GM19023 (cell line): ENCODE results near the gene SNCG.
"Not testable (repeated sequence)": the region's sequence is repeated elsewhere in the genome, so short reads cannot be mapped to it uniquely, and the experiment has no call there.

Experiments used
- ATAC-seq: cut with Tn5 transposase; IDR thresholded peaks from one replicate; pipeline ENCODE4 v1.9.1; 2021; ENCODE audit warnings: mild to moderate bottlenecking, moderate library complexity; ENCODE audit not compliant: unreplicated experiment

Gene SNCG

DNA sequence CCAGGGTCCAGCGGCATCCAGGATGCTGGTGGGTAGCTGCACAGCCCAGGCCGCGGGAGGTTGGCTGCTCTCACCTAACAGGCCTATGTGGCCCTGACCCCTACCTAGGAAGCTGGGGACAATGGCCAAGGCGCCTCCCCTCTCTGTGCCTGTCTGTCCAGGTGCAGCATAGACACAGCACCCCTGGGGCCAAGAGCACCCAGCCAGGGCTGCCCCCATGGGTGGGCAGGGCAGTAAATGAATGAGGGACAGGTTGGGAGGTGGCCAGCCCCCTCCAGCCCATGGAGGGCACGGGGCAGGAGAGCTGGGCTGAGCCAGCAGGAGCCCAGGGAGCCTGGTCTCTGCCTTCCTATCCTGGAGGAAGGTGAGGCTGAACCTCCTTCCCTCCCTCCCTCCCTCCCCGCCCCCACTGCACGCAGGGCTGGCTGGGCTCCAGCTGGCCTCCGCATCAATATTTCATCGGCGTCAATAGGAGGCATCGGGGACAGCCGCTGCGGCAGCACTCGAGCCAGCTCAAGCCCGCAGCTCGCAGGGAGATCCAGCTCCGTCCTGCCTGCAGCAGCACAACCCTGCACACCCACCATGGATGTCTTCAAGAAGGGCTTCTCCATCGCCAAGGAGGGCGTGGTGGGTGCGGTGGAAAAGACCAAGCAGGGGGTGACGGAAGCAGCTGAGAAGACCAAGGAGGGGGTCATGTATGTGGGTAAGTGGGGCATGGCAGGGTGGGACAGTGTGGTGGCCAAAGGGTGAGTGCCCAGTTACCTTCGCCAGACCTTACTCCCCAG, at the start of gene SNCG:
SNCG (plus strand) TSS at position 484 of the 785 bp plus-strand sequence; CDS start at position 583, 99 bp downstream.
- ATAC-seq, result no peak

DNA sequence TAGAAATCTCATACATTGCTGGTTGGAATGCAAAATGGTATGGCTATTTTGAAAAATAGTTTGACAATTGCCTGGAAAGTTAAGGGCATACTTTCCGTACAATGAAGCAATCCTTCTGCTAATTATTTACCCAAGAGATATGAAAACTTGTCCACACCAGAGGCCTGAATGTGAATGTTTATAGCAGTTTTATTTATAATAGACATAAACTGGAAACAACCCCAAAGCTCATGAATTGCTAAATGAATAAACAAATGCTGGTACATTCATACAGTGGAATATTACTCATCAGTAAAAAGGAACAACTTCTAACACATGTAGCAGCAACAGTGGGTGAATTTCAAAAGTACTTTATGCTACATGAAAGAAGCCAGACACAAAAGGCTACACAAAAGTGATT, 43.7 kb upstream of the SNCG start:
- no peak for ATAC-seq

DNA sequence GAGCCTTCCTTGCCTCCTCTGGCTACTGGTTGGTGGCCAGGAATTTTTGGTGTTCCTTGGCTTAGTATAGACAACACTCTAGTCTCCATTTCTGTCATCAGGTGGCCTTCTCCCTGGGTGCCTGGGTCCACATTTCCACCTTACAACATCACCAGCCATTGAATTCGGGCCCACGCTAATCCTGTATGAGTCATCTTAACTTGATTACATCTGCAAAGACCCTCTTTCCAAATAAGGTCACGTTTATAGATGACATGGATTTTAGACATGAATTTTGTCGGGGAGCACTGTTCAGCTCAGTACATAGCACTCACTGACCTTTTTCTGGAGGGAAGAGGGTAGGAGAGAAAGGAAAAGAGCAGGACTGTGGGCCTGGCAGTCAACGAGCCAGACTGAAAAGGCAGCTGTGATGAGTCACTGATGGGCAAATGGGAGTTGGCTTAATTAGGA, 40.4 kb upstream of the SNCG start:
- no peak for ATAC-seq

DNA sequence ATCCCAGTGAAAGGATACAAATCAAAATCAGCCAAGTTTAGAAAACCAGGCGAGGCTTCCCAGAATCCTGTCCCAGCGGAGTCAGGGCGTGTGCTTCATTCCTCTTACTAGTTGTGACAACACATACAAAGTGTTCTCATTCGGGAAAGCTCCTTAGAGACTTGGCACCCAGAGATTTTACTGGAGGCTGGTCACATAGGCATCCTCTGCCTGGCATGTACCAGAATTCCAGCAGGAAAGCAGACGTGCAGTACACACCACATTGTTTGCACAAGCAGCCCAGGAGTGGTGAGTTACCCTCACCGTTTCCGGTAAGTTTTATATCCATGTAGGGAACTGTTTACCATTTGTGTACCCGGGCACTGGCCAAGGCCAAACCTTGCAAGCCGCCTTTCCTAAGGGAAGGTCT, 35.8 kb upstream of the SNCG start:
- no peak for ATAC-seq

DNA sequence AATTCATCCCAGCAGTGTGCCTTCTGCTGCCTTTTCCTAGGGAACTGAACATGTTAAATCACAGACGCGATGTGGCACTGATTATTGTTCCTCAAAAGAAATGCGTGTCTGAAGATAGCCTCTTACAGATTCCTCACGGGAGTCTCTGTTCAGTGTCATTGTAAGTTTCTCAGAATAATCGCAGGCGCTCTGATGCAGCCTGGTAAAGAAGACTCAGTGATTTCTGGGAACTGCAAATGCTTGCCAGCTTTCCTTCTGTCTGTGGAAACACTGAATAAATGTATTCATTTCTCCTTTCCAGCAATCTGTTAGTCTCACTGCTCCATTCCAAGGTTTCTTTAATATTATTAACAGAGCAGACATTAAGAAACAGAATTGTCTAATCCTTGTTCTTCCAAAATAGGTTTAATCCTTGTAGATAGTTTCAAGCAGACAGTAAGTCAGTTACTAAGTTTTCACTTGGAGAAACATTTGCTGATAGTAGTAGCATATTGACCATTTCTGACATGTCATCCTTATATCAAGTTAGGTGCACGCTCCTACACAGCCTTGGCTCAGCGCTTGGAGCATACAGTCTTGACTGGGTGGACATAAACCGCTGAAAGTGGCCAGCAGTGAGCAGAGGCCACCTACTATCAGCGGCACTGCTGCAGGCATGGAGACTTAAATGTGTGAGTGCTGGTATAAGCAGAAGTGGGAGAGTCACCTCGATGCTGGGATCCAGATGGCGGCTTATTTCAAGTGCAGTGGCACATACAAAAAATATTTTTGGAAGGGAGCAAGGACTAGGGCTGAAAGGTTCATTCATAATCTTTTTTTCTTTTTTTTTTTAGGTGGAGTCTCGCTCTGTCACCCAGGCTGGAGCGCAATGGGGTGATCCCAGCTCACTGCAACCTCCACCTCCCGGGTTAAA, 28.7 kb upstream of the SNCG start:
- no peak for ATAC-seq

DNA sequence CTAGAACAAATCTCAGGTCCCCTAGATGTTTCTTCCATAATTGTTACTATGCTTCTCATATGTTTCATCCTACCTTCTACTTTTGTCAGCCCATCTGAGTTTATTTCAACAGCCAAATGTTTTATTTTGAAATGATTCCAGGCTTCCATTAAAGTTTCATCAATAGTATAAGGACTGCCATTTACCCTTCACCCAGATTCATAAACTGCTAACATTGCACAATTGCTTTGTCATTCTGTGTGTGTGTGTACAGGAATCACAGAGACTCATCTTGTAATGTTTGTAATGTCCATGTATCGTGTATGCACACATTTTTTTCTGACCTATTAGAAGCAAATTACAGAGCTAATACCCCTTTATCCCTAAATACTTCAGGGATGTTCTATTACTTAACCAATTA, 26.5 kb upstream of the SNCG start:
- ATAC-seq, result no peak

DNA sequence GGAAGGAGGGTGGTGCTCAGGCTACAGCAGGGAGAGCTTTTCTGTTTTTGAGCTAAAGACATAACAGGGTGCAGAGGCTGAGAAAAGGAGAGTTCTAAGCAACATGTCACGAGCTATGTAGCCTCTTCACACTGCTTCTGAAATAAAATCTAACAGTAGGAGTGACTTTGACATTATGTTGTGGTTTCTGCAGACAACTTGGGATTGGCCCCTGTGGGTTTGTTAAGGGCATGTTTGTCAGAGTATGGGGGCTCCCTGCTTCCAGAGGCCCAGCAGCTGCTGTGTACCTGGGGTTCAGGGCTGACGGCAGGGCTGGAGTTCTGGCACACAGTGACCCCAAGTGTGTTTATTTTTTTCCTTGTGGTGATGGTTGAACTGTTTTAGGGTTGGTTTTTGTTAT, 25.7 kb upstream of the SNCG start:
- no peak for ATAC-seq

DNA sequence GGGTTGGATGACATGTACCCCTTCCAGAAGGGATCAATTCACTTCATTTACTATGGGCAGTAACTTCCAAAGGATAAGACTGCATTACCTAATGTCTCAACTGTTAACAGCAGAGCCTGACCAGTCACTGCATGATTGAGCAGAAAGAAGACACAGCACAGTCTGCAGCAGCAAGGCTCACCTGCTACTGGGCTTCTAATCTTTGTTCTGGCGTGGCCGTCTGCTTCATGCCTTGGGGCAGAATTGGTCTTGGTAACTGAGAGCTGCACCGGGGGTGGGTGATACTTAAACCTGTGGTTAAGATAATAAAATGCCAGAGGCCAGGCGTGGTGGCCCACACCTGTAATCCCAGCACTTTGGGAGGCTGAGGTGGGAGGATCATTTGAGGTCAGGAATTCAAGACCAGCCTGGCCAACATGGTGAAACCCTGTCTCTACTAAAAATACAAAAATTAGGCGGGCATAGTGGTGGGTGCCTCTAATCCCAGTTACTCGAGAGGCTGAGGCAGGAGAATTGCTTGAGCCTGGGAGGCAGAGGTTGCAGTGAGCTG, 24.2 kb upstream of the SNCG start:
- not testable (repeated sequence) for ATAC-seq

DNA sequence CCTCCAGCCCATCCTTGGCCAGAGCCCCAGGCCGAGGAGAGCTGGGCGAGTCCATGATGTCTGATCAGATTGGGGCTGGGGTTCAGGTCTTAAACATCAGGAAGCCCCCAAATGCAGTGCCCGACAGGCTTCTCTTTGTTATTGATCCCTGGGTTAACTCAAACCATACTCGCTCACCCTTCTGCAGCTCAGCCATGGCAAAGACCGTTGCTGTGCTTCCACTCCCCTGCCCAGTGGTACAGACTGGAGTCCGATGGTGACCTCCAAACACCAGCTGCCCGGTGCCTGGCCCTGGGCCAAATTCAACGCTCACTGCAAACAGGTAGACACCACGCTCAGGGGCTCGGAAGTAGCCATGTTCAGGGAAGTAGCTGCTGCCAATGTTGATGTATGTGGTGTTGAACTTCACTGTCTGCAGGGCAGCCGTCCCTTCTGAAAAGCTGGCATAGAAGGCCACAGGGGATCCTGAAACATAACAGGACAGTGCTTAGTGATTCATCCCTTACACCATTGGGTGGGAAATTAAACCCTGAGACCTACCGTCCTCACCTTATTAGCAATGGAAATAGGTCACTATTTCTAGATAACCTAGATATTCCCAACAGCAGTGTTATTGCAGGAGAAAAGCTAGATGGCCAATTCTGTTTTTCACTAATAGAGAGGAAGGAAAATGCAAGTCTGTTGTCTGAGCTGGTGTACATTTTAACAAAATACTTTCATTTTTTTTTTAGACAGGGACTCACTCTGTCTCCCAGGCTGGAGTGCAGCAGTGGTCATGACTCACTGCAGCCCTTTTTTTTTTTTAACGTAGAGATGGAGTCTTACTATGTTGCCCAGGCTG, 21.5 kb upstream of the SNCG start:
- no peak for ATAC-seq

DNA sequence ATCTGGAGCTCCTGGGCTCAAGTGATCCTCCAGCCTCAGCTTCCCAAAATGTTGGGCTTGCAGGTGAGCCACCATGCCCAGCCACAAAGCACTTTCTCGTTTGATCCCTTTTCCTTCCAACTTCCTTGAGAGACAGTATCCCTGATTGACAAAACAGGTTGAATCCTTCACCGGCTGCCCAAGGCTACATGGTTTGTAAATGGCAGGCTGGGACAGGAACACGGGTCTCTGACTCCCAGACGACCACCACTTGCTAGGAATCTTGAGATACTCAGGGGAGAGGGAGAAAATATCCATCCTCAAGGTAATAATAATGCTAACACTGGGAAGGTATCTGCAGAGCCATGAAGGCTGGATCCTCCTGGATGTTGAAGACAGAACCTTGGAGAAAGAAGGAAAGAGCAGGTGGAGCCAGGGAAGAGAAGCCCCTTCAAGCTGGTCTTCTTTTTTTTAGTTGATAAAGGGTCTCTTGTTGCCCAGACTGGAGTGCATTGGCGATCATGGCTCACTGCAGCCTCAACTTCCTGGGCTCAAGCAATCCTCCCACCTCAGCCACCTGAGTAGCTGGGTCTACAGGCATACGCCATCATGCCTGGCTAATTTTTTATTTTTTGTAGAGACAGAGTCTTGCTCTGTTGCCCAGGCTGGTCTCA, 20.8 kb upstream of the SNCG start:
- ATAC-seq, result no peak

DNA sequence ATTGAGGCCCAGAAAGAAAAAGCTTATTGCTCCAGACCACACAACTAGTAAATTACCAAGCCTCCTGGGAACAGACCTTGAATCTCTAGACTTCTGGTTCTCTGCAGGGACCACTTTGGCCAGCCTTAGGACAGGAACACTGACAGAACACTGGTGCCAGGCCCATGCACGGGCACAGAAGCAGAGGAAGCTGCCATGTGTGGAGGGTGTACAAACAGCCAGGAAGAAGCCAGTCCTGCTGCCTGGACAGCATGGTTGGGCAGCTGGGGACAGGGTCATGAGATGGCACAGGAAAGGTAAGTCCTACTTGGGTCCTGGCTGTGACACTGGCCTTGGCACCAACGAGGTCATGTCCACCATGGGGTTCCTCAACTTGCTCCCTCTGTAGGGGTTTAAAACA, 20.1 kb upstream of the SNCG start:
- no peak for ATAC-seq

DNA sequence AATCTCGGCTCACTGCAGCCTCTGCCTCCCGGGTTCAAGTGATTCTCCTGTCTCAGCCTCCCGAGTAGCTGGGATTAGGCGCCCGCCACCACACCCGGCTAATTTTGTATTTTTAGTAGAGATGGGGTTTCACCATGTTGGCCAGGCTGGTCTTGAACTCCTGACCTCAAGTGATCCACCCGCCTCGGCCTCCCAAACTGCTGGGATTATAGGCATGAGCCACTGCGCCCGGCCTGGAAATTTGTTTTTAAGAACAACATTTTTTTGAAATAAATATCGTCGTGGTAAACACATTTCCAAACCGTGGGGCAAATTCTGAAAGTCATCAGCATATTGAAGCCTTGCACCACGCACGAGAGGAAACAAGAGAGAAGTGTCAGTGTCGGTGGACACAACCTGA, 18.3 kb upstream of the SNCG start:
- ATAC-seq, result not testable (repeated sequence)

DNA sequence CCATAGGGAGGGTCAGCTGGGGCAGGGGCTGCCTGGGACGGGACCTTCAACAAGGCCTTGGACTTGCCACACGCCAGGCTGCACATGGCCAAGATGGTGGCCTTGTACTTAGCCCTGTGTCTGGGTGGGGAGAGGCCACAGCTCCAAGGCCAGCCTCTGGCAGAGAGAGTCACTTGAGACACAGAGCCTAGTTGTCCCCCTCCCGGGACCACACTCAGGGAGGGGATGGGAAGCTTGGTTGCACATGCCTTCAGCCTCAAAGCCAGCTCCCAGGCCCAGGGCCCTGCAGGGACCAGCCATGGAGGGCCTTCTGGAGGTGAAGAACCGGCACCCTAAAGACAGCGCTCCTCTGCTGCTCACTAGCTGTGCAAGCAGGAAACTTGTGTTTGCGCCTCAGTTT, 17.7 kb upstream of the SNCG start:
- no peak for ATAC-seq

DNA sequence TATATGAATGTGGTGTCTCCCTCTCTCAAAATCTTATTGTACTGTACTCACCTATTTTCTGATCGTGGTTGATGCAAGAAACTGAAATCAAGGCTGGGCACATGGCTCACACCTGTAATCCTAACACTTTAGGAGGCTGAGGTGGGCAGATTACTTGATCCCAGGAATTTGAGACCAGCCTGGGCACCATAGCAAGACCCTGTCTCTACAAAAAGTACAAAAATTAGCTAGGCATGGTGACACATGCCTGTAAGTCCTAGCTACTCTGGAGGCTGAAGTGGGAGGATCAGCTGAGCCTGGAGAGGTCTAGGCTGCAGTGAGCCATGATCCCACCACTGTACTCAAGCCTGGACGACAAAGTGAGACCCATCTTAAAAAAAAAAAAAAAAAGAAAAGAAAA, 17.0 kb upstream of the SNCG start:
- no peak for ATAC-seq

DNA sequence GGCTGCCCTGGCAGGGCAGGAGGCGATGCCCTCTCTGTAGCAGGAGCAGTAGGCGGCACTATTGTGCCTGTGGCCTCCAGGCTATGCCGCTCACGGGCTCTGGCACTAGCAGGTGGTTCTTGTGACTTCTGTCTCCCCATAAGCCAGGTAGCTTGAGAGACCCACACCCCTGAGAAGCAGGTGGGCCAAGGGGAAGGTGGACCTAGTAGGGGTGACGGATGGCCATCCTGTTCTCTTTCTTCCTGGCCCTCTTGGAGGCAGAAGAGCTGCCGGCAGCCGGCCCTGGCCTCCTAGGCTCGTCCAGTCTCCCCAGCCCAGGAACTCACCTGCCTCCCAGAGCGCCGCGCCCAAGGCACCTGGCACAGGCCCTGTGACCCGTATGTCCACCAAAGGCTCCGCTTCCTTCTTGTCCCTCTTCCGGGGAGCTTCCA, 16.4 kb upstream of the SNCG start:
- no peak for ATAC-seq

DNA sequence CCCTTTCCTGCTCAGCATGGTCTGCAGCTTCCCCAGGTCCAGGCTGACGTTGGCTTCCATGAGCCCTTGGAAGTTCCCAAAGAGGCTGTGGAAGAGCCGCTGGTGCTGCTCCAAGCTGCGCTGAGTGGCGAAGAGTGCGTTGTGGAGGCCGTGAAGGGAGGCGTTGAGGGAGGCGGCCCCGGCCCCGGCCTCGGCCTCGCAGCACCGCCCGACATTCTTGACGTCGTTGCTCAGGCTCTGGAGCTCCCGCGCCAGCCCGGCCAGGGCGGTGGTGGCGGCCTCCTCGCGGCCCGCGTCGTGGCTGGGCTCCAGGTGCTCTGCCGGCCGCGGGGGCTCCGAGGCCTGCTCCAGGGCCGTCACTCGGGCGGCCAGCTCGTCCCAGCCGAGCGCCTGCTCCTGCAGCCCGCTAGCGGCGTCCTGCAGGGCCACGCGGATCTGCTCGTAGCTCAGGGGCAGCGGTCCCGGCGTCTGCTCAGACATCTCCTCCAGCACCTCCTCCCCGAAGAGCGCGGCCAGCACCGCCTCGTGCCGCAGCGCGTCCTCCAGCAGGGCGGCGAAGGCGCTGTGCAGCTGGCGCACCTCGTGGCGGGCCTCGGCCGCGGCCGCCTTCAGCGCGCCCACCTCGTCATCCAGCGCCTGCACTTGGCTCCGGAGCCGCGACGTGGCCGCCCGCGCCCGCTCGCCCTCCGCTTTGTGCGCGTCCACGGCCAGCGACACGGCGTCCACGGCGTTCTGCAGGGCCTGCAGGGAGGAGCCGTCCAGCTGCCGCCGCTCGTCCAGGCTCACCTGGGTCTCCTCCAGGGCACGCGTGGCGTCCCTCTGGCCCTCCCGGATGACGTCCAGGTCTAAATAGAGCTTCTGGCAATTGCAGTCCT, 15.7 kb upstream of the SNCG start:
- ATAC-seq, result no peak

DNA sequence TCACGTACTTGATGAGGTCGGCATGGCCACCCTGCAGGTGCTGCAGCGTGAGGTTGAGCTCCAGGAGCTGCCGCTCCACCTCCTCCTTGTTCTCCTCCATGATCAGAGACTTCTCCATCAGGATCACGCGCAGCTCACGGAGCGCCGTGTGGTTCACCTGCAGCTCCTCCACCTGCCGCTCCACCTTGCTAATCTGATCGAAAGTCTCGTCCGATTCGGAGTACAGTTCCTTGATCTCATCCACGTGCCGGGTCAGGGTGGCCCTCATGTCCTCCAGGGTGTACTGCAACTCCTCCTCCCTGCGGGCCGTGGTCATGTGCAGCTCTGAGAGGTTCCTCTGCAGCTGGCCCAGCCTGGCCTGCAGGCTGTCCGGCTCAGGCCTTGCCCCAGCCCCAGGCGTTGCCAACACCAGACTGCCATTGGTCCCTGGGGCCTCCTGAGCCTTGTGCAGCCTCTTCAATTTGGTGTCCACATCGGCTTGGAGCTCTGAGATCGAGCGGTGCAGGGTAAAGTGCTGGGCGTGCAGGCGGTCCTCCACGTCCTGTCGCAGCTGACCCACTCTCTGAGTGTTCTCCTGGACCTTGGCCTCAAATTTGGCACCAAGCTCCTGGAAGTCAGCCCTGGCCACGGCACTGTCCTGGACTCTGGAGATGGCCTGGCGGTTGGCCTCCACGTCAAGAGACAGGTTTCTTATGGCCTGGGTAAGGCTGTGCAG, 14.9 kb upstream of the SNCG start:
- ATAC-seq, result no peak

DNA sequence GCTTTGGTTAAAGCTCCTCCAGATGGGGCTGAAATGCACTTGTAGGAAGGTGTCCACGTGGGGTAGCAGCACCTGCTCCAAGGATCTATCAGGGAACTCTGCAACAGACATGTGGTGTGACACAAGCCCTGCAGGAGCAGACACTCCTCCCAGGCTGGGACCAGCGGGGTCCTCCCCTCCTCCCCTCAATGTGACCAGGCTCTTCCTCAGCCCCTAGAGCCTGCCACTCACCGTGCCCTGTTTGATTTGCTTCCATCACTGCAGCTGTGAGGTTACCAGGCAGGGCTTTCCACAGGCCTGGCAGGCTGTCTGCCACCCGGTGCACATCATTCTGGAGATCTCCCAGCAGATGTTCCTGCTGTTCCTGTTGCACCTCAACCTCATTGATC, 14.4 kb upstream of the SNCG start:
- no peak for ATAC-seq

DNA sequence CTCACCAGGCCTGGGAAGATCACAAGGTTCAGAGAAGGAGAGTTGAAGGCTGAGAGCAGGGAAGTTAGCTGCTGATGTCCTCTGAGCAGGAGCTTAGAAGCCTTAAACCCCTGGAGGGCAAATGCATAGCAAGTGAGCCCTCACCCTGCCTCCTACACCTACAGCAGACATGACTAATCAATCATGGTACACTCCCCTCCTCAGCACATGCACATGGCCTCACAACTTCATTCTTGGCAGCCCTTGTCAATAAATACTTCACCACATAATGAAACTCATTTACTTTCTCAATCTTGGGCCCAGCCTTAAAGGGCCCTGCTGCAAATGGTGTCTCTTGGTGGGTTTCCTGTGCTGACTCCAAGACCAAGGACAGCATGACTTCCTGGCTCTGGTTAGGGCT, 13.9 kb upstream of the SNCG start:
- no peak for ATAC-seq
